ENCODE results near the gene GRID2. TPM values are rescaled to one million over a fixed set of nuclear protein-coding genes. Genes with fewer than 3 reads are reported as not detected.
"Not testable (repeated sequence)": the region's sequence is repeated elsewhere in the genome, so short reads cannot be mapped to it uniquely, and the experiment has no call there.

GRID2 gene
- total RNA-seq, 1 experiment from 2014 or later, result not detected

DNA sequence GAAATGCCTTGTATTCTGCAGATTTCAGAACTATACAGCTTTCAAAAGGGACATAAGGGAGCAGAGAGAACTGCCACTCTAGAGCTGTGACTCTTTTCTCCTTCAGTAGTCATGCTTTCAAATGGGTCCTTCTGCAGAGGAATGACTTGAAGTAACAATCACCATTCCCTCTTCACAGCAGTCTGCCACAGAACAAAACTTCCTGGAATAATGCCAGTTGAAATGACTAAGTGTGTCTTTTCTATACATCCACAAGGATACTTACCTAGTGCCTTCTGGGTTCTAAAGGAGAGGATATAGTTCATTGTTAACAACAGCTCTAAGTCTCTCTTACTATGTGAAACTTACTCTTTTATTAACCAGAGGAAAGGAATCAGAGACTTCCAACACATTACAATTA is 1009.4 kb downstream of the GRID2 start:
- DNase-seq (ENCODE audit: low spot score), result peak; percentile 21

DNA sequence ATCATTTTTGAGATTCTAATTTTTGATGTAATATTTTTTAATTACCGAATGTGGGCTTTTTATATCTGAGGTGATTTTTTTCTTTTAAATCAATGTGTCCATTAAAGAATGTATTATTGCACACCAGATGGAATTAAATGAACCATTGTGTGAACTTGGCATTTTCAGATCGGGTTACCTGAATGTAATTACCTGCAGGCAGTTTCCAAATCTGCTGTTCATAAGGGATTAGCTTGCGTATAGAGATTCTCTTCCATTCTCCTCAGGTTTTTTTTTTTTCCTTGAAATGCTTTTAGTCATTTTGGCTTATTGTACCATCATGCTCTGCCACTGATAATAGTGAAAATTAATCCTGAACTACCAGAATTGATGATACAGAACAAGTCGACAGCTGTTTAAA is 1013.3 kb downstream of the GRID2 start:
- DNase-seq (ENCODE audit: low spot score), result no peak

DNA sequence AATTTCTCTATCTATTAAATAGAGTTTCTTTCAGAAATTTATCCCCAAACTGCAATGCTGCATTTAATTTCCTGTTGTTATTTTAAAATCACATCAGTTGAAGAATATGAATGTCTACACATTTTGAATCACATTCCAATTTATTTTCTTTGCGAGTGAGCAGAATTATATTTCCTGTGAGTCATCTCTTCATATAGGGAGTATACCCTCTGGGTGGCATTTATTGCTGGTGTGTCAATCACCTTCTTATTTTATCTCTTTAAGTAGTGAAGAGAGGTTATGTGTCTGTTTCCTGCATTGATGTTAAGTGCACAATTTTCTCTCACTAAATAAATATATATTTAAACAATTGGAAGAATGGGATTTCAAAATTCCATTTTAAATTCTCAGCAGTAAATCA is 1013.8 kb downstream of the GRID2 start:
- peak; percentile 6 for DNase-seq (ENCODE audit: low spot score)

DNA sequence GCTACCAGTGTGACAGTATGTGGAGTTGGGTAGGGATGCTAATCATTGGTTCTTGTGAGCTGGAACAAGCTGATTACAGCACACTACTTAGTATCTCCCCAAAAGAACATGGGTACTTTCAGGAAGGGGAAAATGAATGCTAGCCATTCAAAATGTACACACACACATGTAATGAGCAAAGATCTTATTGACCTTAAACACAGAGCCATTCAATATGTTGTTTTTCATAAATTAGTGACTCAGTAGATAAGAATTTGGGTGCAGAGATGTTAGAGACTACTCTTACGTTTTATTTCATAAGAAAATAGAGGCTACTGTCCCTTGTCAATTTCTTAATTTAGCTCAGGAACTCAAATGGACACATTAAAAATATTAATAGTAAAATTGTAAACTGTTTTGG is 1015.3 kb downstream of the GRID2 start:
- no peak for DNase-seq (ENCODE audit: low spot score)

GRCh38 chr4:93320356-93320755 is 1016.6 kb downstream of the GRID2 start:
- DNase-seq (ENCODE audit: low spot score), result no peak

GRCh38 chr4:93327346-93327745 is 1023.6 kb downstream of the GRID2 start:
- DNase-seq (ENCODE audit: low spot score), result no peak

DNA sequence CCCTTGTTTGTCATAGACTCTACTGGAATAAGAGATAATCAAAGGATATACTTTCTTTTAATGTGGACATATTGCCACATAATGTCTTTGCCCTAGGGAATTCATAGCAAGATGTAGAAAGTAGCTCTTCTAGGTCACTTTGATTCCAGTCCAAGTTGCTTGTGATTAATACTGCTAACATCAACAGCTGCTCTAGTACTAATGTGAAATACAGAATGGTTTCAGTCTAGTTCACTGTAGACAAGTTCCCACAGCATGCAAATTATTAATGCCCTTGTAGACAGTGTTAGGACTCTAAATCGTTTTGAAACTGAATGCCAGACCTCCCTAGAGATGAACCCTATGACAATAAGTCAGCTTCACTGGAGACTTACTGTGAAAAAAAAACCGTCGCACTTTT is 1030.2 kb downstream of the GRID2 start:
- DNase-seq (ENCODE audit: low spot score), result no peak

DNA sequence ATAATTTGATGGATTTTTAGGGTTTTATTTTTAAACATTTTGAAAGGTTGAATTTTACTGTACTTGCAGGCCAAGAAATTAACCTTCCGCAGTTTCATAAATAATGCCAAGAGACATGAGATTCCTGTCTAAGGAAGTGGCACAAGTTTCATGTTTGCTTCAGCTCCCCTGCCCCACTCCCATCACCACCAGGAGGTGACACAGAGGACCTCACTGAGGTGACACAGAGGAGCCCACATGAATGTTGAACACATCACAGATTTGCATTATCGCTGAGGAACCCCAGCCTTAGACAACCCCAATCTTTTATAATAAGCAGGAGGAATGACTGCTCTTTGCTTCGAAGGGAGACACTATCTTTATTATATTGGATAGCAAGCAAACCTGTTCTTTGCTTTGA is 1033.4 kb downstream of the GRID2 start:
- DNase-seq (ENCODE audit: low spot score), result no peak

GRCh38 chr4:93342738-93343137 is 1039.0 kb downstream of the GRID2 start:
- no peak for DNase-seq (ENCODE audit: low spot score)

- DNase-seq (ENCODE audit: low spot score), result no peak
Measured at GRCh38 chr4:93346840-93347239, 1043.1 kb downstream of the GRID2 start.

DNA sequence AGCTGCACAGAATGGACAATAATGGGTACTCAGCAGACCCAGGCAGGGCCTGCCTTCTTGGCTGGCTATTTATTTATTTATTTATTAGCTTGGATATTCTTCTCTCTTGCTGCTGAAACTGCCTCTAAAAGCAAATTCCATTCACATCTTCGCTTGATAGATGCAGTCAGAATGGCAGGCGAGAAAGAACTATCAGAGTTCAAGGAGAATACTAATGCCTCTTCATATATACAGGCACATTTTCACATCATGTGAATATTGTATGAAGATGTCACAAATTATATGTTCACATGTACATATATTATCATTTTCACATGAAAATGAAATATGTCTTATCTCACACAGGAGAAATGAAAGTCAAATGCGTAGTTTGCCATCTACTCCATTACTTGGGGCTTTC is 1045.1 kb downstream of the GRID2 start:
- no peak for DNase-seq (ENCODE audit: low spot score)

GRCh38 chr4:93351846-93352245 is 1048.1 kb downstream of the GRID2 start:
- no peak for DNase-seq (ENCODE audit: low spot score)

DNA sequence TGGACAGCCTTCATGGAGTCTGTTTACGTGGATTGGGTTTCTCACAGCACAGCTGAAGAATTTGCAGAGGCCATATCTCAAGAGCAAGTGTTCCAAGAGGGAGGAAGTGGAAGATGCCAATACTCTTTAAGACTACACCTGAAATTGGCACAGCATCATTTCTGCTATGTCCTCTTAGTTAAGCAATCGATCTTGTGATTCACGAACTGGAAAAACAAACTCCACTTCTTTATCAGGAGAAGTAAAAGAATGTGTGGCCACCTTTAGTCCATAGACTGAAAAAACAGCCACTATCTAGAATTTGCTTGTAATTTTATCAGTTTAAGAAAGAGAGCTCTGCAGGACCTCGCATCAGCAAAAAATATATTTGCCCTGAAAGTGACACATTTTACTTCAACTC is 1051.6 kb downstream of the GRID2 start:
- DNase-seq (ENCODE audit: low spot score), result no peak

- no peak for DNase-seq (ENCODE audit: low spot score)
Measured at GRCh38 chr4:93359586-93359985, 1055.8 kb downstream of the GRID2 start.

- not testable (repeated sequence) for DNase-seq (ENCODE audit: low spot score)
Measured at GRCh38 chr4:93366169-93366755, 1062.5 kb downstream of the GRID2 start.

- no peak for DNase-seq (ENCODE audit: low spot score)
Measured at GRCh38 chr4:93368968-93369367, 1065.2 kb downstream of the GRID2 start.

DNA sequence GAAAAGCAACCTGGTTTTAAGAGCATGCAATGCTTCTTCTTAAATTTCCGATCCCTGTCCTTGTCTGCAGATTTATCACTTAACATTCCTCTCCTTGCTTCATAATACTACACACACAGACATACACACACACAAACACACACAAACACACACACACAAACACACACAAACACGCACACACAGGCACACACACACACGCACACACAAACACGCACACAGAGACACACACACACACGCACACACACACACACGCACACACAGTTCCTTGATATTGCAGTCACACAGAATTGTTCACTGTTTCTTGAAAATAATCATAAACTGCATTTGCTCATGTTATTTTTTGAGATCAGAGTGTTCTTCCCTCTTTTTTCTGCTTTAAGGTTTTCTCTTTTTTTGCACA is 1066.5 kb downstream of the GRID2 start:
- no peak for DNase-seq (ENCODE audit: low spot score)

DNA sequence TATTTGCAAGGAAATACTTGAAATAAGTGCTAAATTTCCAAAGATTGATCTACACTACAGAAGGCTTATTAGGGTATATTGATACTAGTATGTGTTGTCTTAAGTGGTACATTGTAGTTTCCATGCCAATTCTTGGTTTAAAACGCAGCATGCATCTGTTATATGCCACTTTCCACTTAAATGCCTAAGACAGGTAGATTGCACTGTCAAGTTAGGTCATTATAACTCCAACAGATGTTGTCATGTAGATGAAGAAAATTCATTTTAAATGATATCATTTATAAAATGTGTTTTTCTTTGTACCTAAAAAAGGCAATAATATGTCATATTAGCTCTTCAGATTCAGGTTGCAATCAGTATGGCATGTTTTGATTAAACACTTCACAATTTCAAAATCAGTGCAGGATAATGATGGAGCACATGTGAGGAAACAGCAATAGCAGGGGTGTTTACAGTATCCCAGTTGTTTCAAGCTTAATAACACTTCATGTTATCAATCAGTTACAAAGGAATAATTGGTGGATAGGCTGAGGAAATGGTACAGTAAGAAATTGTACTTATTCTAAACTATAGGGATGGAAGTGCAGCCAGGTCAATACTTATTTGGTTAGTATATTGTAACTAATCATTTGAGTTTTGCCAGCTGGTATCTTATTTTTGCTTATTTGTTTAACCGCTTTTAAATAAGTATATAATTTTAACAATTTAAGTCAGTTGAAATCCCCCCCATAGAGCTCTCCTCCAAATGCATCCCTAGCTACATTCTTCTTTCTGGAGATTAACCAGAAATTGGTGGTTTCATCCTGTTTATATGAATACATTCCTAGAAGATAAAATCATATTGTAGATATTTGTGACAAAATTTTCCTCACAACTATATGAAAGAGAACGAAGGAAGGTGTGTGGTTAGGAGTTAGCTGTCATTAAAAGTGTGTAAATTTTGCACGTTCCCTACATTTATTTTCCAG is 1070.4 kb downstream of the GRID2 start:
- no peak for DNase-seq (ENCODE audit: low spot score)

GRCh38 chr4:93384241-93384640 is 1080.5 kb downstream of the GRID2 start:
- DNase-seq (ENCODE audit: low spot score), result peak; percentile 64

GRCh38 chr4:93384887-93385286 is 1081.1 kb downstream of the GRID2 start:
- peak; percentile 78 for DNase-seq (ENCODE audit: low spot score)

- DNase-seq (ENCODE audit: low spot score), result peak; percentile 18
Measured at GRCh38 chr4:93394545-93395081, 1090.8 kb downstream of the GRID2 start.

GRCh38 chr4:93396272-93396671 is 1092.5 kb downstream of the GRID2 start:
- DNase-seq (ENCODE audit: low spot score), result peak; percentile 51

- no peak for DNase-seq (ENCODE audit: low spot score)
Measured at GRCh38 chr4:93403571-93403970, 1099.8 kb downstream of the GRID2 start.
